NCI-H1048 (cell line): Measurements from ENCODE around the gene TNPO1.
"Not testable (repeated sequence)": the region's sequence is repeated elsewhere in the genome, so short reads cannot be mapped to it uniquely, and the experiment has no call there.

Experiments used
- DNase-seq: peaks from one replicate; lab custom pipeline; 2025; lab: John Stamatoyannopoulos, UW

Gene TNPO1

GRCh38 chr5:72816284-72817075, at the start of gene TNPO1:
TNPO1 (plus strand) TSS chr5:72816661; CDS start chr5:72816738, 77 bp downstream.
- peak; percentile 75 for DNase-seq

DNA sequence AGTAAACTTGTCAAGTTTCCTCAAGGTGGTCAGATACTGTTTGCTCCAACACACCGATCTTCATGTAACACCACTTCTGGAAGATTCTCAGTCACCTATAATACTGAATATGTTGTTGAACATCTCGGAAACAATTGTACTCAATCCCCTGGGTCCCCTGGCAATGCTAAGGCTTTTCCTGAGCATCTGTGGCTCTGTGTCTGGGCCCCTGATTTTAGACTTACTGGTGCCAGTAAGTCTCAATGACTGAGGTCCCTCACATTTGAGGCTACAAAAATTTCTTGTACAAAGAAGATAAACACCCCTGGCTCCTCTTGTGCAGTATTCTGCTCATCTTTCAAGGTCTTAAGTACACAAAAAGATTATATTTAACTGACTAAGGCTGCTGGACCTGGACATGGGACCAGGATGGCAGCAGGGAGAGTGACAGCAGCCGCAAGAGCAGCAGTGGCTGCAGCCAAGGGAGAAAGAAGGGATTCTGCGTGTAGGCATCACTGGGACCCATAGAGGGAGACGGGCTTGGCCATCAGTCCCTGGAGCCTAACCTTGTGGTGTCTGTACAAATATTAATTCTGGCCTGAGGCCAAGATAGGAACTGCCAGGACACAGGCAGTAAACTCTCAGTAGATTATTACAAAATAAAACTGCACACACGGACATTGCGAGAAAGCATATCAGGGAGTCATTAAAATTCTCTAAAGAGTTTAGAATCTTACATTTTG, 49.0 kb upstream of the TNPO1 start:
- no peak for DNase-seq

DNA sequence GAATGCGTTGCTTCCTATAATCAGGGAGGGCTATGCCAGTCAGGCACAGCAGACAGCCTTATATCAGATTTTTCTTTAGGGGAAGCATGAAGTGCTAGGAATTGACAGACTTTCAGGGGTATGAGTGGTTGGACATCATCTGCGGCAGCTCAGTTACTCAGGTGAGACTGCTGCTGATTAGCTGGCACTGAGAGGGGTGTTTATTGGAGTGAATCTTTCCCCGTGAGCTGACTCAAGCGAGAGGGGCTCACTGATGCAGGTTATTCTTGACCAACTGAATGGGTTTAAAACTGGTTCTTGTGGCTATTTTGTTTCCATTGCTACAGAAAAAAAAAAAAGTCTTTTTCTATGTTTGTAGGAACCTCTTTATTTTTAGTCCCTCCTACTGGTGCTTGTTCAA, 46.2 kb upstream of the TNPO1 start:
- DNase-seq: no peak

DNA sequence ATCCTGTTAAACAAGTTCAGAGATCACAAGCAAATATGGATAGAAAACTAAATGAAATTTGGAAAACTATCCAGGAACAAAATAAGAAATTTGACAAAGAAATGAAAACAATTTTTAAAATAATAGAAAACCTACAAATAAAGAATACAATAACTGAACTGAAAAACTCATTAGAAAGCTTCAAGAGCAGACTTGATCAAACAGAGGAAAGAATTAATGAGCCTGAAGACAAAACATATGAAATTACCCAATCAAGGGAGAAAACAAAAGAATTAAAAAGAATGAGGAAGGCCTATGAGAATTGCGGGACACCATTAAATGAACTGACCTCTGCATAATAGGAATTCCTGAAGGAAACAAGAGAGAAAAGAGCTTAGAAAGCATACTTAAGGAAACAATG, 39.8 kb upstream of the TNPO1 start:
- no peak for DNase-seq

DNA sequence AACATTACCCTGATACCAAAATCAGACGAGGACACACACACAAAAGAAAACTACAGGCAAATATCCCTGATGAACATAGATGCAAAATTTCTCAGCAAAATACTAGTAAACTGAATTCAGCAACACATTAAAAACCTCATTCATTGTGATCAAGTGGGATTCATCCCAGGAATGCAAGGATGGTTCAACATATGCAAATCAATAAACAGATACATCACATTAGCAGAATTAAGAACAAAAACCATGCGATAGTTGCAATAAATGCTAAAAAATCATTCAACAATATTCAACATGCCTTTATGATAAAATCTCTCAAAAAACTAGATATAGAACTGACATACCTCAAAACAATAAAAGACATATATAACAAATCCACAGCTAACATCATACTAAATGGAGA, 36.9 kb upstream of the TNPO1 start:
- no peak for DNase-seq

GRCh38 chr5:72783354-72783753, 33.1 kb upstream of the TNPO1 start:
- DNase-seq: no peak

DNA sequence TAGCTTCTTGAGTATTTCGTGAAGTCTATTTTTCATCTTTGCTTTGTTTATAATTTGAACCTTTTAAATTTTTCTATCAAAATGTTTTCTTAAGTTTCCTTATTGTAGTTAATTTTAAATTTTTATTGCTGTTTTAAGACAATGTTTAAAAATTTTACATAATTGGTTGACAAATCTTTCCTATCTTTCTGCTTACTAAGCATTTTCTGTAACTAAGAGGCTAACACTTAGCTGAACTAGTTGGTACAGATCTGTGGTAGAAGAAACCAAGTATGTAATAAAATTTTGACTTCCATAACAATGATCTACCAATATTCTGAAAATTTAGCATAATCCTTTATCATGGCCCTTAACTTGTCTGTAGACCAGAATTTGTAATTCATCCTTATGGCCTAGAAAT, 32.3 kb upstream of the TNPO1 start:
- no peak for DNase-seq

GRCh38 chr5:72785801-72786200, 30.7 kb upstream of the TNPO1 start:
- no peak for DNase-seq

DNA sequence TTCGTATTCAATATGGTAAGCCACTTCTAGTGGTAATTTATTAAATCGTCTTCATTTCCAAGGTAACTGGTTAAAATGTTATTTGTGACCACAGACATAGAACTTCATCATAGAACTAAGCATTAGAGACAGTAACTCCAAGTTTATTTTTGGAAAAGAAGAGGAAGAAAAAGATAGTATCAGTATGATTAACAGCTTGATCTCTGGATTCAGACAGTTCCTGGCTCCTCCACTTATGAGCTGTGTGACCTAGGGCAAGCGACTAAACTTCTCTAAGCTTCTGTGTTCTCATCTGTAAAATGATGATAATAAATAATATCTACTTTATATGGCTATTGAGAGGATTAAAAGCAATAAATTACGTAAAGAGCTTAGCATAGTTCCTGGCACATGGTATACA, 29.8 kb upstream of the TNPO1 start:
- DNase-seq: no peak

DNA sequence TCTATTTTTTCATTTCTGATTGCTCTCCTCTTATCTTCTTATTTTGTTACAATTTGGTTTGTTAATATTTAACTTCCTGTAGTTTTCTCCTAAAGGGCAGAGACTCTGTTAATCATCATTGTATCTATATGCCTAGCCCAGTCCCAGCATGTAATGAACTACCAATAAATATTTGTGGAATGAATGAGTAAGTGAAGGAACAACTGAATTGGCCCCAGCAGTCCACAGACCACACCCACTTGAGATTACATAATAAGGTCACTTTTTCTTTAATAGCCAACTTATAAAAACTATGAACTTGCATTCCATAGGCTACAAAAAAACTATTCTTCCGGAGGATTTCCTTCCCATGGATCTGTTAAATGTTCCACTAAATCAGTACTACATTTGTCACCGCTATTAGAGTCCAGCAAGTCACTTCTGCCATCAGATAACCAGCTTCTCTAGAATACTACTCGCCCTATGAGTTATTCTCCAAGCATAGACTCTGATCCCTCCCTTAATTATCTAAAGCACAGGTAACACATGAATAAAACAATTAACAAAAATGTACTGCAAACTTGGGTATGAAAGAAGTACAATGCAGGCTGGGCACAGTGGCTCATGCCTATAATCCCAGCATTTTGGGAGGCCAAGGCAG, 27.5 kb upstream of the TNPO1 start:
- no peak for DNase-seq

- DNase-seq: no peak
Observed at GRCh38 chr5:72790186-72790585, 26.3 kb upstream of the TNPO1 start.

- not testable (repeated sequence) for DNase-seq
Observed at GRCh38 chr5:72792662-72793061, 23.8 kb upstream of the TNPO1 start.

DNA sequence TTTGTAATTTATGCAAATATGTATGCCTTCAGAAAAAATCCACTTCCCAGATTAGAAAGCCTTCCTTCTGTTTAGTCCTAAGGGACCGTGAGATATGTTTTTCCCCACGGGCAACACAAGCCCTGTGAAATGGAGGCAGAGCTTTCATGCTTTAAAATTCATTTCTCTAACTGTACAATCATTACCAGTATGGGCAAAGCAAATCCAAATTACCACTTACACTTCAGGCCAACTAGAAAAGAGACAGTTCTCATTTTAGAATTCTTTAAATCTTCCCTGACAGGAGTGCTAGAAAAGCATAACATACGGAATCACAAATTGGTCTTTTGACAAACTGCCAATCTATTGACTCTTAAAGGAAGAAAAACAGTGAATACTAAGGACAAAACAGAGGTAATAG, 20.5 kb upstream of the TNPO1 start:
- DNase-seq: no peak

- DNase-seq: no peak
Observed at GRCh38 chr5:72799721-72800120, 16.7 kb upstream of the TNPO1 start.

GRCh38 chr5:72808637-72809036, 7.8 kb upstream of the TNPO1 start:
- not testable (repeated sequence) for DNase-seq

DNA sequence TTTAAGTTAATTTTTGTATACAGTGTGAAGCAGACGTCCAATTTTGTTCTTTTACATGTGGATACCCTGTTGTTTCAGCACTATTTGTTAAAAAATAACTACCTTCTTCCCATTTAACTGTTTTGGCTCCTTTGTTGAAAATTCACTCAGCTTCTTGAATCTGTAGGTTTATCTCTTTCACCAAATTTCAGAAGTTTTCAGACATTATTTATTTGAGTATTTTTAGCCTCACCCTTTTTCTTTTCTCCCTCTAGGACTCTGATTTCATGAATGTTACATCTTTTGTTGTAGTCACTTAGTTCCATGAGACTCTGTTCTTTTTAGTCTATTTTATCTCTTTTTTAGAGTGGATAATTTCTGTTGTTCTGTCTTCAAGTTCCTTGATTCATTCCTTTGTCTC, 4.6 kb upstream of the TNPO1 start:
- no peak for DNase-seq

DNA sequence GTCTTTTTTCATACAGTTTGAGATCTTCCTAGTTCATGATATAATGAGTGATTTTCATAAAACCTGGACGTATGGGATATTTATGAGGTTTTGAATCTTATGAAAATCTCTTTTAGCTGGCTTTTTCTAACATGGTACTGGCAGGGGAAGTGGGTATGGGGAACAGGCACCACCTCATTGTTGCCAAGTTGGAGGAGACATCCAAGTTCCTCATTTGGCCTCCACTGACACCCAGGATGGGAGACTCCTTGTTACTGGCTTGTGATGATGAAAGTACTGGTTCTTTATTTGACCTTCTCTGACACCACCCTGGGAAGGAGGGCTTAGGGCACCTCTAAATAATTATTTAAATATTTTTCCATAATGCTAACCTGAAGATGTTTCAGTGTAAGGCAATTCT, 4.0 kb upstream of the TNPO1 start:
- no peak for DNase-seq

DNA sequence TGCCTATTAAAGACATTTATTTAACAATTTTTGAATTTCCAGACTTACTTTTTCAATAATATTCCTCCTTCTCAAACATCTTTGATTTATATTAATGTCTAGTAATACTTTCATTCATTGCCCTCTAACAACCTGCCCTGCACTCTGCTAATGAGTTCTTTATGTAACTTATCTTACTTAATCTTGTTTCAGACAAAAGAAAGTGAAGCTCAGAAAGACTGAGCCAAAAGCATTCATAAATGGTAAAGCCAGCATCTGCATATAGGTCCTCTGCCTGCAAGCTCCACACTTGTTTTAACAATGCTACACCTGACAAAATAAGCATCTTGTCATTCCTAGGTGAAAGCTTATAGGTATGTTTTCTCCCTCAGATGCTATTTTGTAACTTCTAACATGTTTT, 2.4 kb upstream of the TNPO1 start:
- no peak for DNase-seq

GRCh38 chr5:72814864-72815263, 1.6 kb upstream of the TNPO1 start:
- no peak for DNase-seq

GRCh38 chr5:72815580-72816283, 729 bp upstream of the TNPO1 start:
- DNase-seq: no peak

- peak; percentile 21 for DNase-seq
Observed at GRCh38 chr5:72817076-72817481, 618 bp downstream of the TNPO1 start.

- DNase-seq: no peak
Observed at GRCh38 chr5:72817671-72818266, 1.3 kb downstream of the TNPO1 start.
